ENCODE data around the gene KASH5.

Gene KASH5, protein sequence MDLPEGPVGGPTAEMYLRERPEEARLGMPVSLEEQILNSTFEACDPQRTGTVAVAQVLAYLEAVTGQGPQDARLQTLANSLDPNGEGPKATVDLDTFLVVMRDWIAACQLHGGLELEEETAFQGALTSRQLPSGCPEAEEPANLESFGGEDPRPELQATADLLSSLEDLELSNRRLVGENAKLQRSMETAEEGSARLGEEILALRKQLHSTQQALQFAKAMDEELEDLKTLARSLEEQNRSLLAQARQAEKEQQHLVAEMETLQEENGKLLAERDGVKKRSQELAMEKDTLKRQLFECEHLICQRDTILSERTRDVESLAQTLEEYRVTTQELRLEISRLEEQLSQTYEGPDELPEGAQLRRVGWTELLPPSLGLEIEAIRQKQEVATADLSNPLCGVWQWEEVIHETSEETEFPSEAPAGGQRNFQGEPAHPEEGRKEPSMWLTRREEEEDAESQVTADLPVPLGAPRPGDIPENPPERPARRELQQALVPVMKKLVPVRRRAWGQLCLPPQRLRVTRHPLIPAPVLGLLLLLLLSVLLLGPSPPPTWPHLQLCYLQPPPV

DNA sequence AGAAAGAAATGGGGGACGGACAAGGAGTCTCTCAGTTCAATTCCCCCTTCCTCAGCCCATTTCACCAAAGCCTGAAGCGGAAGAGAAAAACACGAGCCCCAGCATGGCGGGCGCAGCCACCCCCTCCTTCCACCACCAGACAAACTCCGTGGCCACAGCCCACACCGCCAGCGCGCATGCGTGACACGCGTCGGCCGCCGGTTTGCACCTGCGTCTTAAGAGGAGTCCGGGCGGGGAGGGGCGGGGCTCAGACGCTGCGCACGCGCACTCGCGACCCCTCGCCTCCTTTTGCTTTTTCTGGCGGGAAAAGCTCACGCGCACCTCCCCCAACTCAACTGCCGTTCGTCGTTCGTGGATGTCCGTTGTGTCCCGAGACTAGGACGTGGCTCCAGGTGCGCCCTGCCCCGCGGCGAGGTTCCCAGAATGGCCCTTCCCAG is at the start of gene KASH5:
KASH5 (plus strand) TSS at position 314 of the 437 bp plus-strand sequence. CDS start 2,635 bp downstream, outside the sequence.
- Histone ChIP-seq H3K27ac (ENCODE audit: low read depth, low read length, poor library complexity, severe bottlenecking) (peak within 1 kb of the TSS; percentile 96), H3F3A (ENCODE audit: insufficient read depth, low read length) (peaks cover 3% of the 10 kb centered on the region), H3K27me3 (ENCODE audit: insufficient read depth, low read length) (no peaks in the 10 kb centered on the region), H3K9me3 (ENCODE audit: low read length) (peaks cover under 1% of the 10 kb centered on the region; the same call in 1 of the 2 replicates), H4K20me1 (ENCODE audit: insufficient read depth, low read length) (no peaks in the 10 kb centered on the region), H3K4me1 (ENCODE audit: insufficient read depth, low read length, severe bottlenecking) (peaks cover 51% of the 10 kb centered on the region), H2AFZ (ENCODE audit: low read length) (no peak within 1 kb of the TSS), H3K79me2 (ENCODE audit: insufficient read depth, low read length) (no peaks in the 10 kb centered on the region), H3K9ac (ENCODE audit: low read length) (peak within 1 kb of the TSS; percentile 51; the same call in 1 of the 2 replicates), H3K9me2 (ENCODE audit: low read depth, low read length) (no peaks in the 10 kb centered on the region), H3K4me3 (ENCODE audit: low read depth, low read length, poor library complexity, severe bottlenecking) (peak within 1 kb of the TSS; percentile 49), H3K4me2 (ENCODE audit: low read length) (peak within 1 kb of the TSS; percentile 63), H3K36me3 (ENCODE audit: insufficient read depth, low read length) (no peaks in the 10 kb centered on the region)
- TF ChIP-seq, protein P1, sequence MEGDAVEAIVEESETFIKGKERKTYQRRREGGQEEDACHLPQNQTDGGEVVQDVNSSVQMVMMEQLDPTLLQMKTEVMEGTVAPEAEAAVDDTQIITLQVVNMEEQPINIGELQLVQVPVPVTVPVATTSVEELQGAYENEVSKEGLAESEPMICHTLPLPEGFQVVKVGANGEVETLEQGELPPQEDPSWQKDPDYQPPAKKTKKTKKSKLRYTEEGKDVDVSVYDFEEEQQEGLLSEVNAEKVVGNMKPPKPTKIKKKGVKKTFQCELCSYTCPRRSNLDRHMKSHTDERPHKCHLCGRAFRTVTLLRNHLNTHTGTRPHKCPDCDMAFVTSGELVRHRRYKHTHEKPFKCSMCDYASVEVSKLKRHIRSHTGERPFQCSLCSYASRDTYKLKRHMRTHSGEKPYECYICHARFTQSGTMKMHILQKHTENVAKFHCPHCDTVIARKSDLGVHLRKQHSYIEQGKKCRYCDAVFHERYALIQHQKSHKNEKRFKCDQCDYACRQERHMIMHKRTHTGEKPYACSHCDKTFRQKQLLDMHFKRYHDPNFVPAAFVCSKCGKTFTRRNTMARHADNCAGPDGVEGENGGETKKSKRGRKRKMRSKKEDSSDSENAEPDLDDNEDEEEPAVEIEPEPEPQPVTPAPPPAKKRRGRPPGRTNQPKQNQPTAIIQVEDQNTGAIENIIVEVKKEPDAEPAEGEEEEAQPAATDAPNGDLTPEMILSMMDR (IDR thresholded peaks at IDR 0.05; ENCODE audit: low read length) = no peak
- no peak for TF ChIP-seq EZH2 (IDR thresholded peaks at IDR 0.05; ENCODE audit: borderline replicate concordance, low read length)

DNA sequence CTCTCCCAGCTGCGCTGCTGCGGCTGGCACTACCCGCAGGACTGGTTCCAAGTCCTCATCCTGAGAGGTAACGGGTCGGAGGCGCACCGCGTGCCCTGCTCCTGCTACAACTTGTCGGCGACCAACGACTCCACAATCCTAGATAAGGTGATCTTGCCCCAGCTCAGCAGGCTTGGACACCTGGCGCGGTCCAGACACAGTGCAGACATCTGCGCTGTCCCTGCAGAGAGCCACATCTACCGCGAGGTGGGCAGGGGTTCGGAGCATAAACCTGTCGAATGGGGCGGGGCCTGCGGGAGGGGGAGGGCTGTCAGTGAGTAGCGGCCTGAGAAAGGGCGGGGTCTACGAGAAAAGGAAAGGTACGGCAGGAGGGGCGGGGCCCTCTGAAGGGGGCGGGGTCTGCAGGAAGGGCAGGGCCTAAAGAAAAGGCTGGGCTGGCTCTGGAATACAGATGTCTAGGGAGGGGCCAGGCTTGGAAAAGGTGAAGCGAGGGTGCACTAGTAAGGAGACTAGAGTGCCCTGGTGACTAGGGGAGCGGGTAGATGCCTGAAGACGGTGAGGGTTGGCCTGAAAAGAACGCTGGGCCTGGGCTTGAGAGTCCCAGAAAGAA is 49.3 kb upstream of the KASH5 start:
- H3K79me2 ChIP-seq (ENCODE audit: insufficient read depth, low read length) = peaks cover 5% of the 10 kb centered on the region; the same call in 1 of the 2 replicates
- no peak for TF ChIP-seq EZH2 (IDR thresholded peaks at IDR 0.05; ENCODE audit: borderline replicate concordance, low read length)
- TF ChIP-seq, protein P1 (IDR thresholded peaks at IDR 0.05; ENCODE audit: low read length) = no peak
- peak overlapping the region; percentile 84 for H3K4me3 ChIP-seq (ENCODE audit: low read depth, low read length, poor library complexity, severe bottlenecking)
- H3K27me3 ChIP-seq (ENCODE audit: insufficient read depth, low read length) = no peaks in the 10 kb centered on the region
- 0 out of 2 replicates have a peak, but pooled peaks cover 3% of the 10 kb centered on the region for H3F3A ChIP-seq (ENCODE audit: insufficient read depth, low read length)
- H3K27ac ChIP-seq (ENCODE audit: low read depth, low read length, poor library complexity, severe bottlenecking) = peak overlapping the region; percentile 96
- H3K4me1 ChIP-seq (ENCODE audit: insufficient read depth, low read length, severe bottlenecking) = peaks cover 70% of the 10 kb centered on the region
- no peaks in the 10 kb centered on the region for H3K9me2 ChIP-seq (ENCODE audit: low read depth, low read length)
- H3K4me2 ChIP-seq (ENCODE audit: low read length) = peak overlapping the region; percentile 78
- no peaks in the 10 kb centered on the region for H4K20me1 ChIP-seq (ENCODE audit: insufficient read depth, low read length)
- H2AFZ ChIP-seq (ENCODE audit: low read length) = no peak overlapping the region
- H3K36me3 ChIP-seq (ENCODE audit: insufficient read depth, low read length) = peaks cover 49% of the 10 kb centered on the region
- H3K9ac ChIP-seq (ENCODE audit: low read length) = no peak overlapping the region; the same call in 1 of the 2 replicates
- H3K9me3 ChIP-seq (ENCODE audit: low read length) = no peaks in the 10 kb centered on the region

DNA sequence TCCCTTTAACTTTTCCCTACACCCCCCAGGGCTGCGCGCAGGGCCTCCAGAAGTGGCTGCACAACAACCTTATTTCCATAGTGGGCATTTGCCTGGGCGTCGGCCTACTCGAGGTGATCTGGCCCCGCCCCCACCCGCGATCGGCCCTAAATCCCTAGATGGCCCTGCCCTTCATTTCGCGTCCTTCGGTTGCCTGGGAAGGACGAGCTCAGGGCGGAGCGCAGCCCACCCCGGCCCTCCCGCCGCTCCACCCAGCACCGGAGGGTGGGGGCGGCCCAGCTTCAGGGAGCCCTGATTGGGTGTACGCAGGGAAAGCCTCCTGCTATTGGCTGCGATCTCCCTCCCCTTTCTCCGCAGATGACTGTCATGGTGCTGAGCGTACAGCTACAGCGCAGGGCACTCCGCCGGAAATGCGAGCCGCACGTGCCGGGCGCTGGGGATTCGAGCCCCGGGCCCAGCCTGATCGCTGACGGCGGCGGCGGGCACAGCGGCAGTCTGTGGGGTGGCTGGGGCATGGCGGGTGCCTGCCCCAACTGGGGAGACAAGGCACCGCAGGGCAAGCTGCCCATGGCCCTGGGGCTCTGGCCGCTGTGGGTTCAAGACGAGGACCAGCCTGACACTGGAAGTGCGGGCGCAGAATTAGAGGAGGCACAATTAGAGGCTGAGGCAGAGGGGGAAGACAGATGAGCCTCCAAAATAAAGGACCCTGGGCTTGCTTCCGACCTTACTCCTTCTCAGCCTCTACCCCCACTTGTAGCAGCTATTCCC is 48.6 kb upstream of the KASH5 start:
- Histone ChIP-seq H3F3A (ENCODE audit: insufficient read depth, low read length) (0 out of 2 replicates have a peak, but pooled peaks cover 3% of the 10 kb centered on the region), H3K9me3 (ENCODE audit: low read length) (no peaks in the 10 kb centered on the region), H3K9ac (ENCODE audit: low read length) (peak overlapping the region; percentile 32; the same call in 1 of the 2 replicates), H3K27me3 (ENCODE audit: insufficient read depth, low read length) (no peaks in the 10 kb centered on the region), H4K20me1 (ENCODE audit: insufficient read depth, low read length) (no peaks in the 10 kb centered on the region), H3K4me2 (ENCODE audit: low read length) (peak overlapping the region; percentile 78), H3K9me2 (ENCODE audit: low read depth, low read length) (no peaks in the 10 kb centered on the region), H2AFZ (ENCODE audit: low read length) (no peak overlapping the region), H3K79me2 (ENCODE audit: insufficient read depth, low read length) (peaks cover 5% of the 10 kb centered on the region; the same call in 1 of the 2 replicates), H3K27ac (ENCODE audit: low read depth, low read length, poor library complexity, severe bottlenecking) (peak overlapping the region; percentile 89), H3K4me3 (ENCODE audit: low read depth, low read length, poor library complexity, severe bottlenecking) (peak overlapping the region; percentile 84), H3K36me3 (ENCODE audit: insufficient read depth, low read length) (peaks cover 49% of the 10 kb centered on the region), H3K4me1 (ENCODE audit: insufficient read depth, low read length, severe bottlenecking) (peaks cover 63% of the 10 kb centered on the region)
- TF ChIP-seq, protein P1 (IDR thresholded peaks at IDR 0.05; ENCODE audit: low read length) = no peak
- no peak for TF ChIP-seq EZH2 (IDR thresholded peaks at IDR 0.05; ENCODE audit: borderline replicate concordance, low read length)
